ENCODE results near the gene TPI1. TPM values are rescaled to one million over a fixed set of nuclear protein-coding genes. Genes with fewer than 3 reads are reported as not detected.
"Not testable (repeated sequence)": the region's sequence is repeated elsewhere in the genome, so short reads cannot be mapped to it uniquely, and the experiment has no call there.

TPI1 gene
- total RNA-seq, 1 experiment from 2014 or later: 3,575 TPM

- in situ Hi-C loops (cut with HindIII; ENCODE audit: low pct_unique_long_range_greater_than_20kb, low sequenced_read_pairs): no loop called here
- DNase-seq (ENCODE audit: low read depth): peak; percentile 93
Observed at GRCh38 chr12:6904280-6905276, 37.2 kb downstream of the TPI1 start, which contains the start of gene LRRC23. Gene LRRC23 (plus strand): TSS chr12:6904822. CDS start chr12:6905634, 812 bp downstream.

- DNase-seq (ENCODE audit: low read depth): no peak
- in situ Hi-C loops (cut with HindIII; ENCODE audit: low pct_unique_long_range_greater_than_20kb, low sequenced_read_pairs): no loop called here
Observed at GRCh38 chr12:6905414-6906040, 38.2 kb downstream of the TPI1 start.

GRCh38 chr12:6908141-6908540 lies 40.8 kb downstream of the TPI1 start:
- in situ Hi-C loops (cut with HindIII; ENCODE audit: low pct_unique_long_range_greater_than_20kb, low sequenced_read_pairs); DNase-seq (ENCODE audit: low read depth): not testable (repeated sequence)

GRCh38 chr12:6909421-6910145 lies 42.3 kb downstream of the TPI1 start:
- DNase-seq (ENCODE audit: low read depth): no peak
- in situ Hi-C loops (cut with HindIII; ENCODE audit: low pct_unique_long_range_greater_than_20kb, low sequenced_read_pairs): no loop called here

- in situ Hi-C loops (cut with HindIII; ENCODE audit: low pct_unique_long_range_greater_than_20kb, low sequenced_read_pairs): no loop called here
- DNase-seq (ENCODE audit: low read depth): no peak
Observed at GRCh38 chr12:6912164-6912935, 45.0 kb downstream of the TPI1 start.

- peak; percentile 69 for DNase-seq (ENCODE audit: low read depth)
- in situ Hi-C loops (cut with HindIII; ENCODE audit: low pct_unique_long_range_greater_than_20kb, low sequenced_read_pairs): no loop called here
Observed at GRCh38 chr12:6914246-6914946, 47.1 kb downstream of the TPI1 start, which contains the start of gene ENO2. Gene ENO2 (plus strand): TSS chr12:6914580. CDS start chr12:6915833, 1,253 bp downstream.

- in situ Hi-C loops (cut with HindIII; ENCODE audit: low pct_unique_long_range_greater_than_20kb, low sequenced_read_pairs): no loop called here
- DNase-seq (ENCODE audit: low read depth): peak; percentile 67
Observed at GRCh38 chr12:6914947-6915788, 47.8 kb downstream of the TPI1 start.

- in situ Hi-C loops (cut with HindIII; ENCODE audit: low pct_unique_long_range_greater_than_20kb, low sequenced_read_pairs): no loop called here
- no peak for DNase-seq (ENCODE audit: low read depth)
Observed at GRCh38 chr12:6915789-6916285, 48.5 kb downstream of the TPI1 start.

GRCh38 chr12:6916426-6917200 lies 49.3 kb downstream of the TPI1 start:
- in situ Hi-C loops (cut with HindIII; ENCODE audit: low pct_unique_long_range_greater_than_20kb, low sequenced_read_pairs): no loop called here

GRCh38 chr12:6917491-6918231 lies 50.3 kb downstream of the TPI1 start:
- in situ Hi-C loops (cut with HindIII; ENCODE audit: low pct_unique_long_range_greater_than_20kb, low sequenced_read_pairs): no loop called here
- no peak for DNase-seq (ENCODE audit: low read depth)

More at GRCh38 chr12:6916426-6917200, 49.3 kb downstream of the TPI1 start:
- DNase-seq (ENCODE audit: low read depth): no peak

- no peak for DNase-seq (ENCODE audit: low read depth)
- in situ Hi-C loops (cut with HindIII; ENCODE audit: low pct_unique_long_range_greater_than_20kb, low sequenced_read_pairs): no loop called here
Observed at GRCh38 chr12:6919588-6919987, 52.3 kb downstream of the TPI1 start.

Measured in Caki2 (cell line).